Measurements from ENCODE around the gene GABRG3.

DNA sequence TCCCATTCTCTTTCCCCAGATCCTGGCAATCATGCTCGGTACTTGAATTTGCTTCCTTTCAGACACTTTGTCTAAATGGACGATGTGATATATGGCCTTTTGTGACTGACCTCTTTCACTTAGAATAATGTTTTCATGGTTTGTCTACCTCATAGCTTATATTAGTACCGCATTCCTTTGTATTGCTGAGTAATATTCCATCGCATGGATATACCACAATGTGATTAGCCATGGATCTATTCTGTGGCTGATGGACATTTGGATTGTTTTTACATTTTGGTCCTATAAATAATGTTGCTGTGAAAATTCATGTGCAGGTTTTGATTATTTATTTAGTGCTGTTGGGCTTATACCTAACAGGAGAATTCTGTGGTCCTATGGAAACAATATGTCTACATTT, 458.6 kb downstream of the GABRG3 start:
- no peak for TF ChIP-seq TAF1 (conservative IDR thresholded peaks at IDR 0.05)
- TF ChIP-seq, protein P1, sequence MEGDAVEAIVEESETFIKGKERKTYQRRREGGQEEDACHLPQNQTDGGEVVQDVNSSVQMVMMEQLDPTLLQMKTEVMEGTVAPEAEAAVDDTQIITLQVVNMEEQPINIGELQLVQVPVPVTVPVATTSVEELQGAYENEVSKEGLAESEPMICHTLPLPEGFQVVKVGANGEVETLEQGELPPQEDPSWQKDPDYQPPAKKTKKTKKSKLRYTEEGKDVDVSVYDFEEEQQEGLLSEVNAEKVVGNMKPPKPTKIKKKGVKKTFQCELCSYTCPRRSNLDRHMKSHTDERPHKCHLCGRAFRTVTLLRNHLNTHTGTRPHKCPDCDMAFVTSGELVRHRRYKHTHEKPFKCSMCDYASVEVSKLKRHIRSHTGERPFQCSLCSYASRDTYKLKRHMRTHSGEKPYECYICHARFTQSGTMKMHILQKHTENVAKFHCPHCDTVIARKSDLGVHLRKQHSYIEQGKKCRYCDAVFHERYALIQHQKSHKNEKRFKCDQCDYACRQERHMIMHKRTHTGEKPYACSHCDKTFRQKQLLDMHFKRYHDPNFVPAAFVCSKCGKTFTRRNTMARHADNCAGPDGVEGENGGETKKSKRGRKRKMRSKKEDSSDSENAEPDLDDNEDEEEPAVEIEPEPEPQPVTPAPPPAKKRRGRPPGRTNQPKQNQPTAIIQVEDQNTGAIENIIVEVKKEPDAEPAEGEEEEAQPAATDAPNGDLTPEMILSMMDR (IDR thresholded peaks at IDR 0.05; ENCODE audit: low read depth, low read length, missing input control): no peak
- TF ChIP-seq, protein P2, sequence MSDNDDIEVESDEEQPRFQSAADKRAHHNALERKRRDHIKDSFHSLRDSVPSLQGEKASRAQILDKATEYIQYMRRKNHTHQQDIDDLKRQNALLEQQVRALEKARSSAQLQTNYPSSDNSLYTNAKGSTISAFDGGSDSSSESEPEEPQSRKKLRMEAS (IDR thresholded peaks at IDR 0.05): no peak

Data from liver (tissue), 3 donors.